ENCODE results near the gene OR8D1. TPM values are rescaled to one million over a fixed set of nuclear protein-coding genes. Genes with fewer than 3 reads are reported as not detected.
"Not testable (repeated sequence)": the region's sequence is repeated elsewhere in the genome, so short reads cannot be mapped to it uniquely, and the experiment has no call there.

The OR8D1 gene
- polyA plus RNA-seq, 4 donors: not detected

DNA sequence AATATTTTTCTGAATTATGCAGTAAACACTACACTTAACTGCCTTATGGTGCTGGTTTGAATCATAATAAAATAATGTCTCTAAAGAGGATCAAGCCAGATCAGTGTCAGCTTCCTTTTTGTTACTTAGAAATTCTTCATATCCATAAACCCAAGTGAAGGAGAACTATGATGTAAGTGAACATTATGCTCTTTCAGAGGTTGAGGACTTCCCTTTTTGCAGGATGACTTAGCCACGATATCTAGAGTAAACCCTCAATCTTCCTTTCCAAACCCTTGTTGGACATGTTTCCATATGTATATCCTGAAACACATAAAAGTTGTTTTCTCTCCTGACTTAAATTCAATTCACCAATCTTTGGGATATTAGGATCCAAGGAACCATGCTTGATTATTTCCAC is 19.1 kb downstream of the OR8D1 start:
- DNase-seq (ENCODE audit: low read depth in 4 of 4, low spot score in 3 of 4): no peak

DNA sequence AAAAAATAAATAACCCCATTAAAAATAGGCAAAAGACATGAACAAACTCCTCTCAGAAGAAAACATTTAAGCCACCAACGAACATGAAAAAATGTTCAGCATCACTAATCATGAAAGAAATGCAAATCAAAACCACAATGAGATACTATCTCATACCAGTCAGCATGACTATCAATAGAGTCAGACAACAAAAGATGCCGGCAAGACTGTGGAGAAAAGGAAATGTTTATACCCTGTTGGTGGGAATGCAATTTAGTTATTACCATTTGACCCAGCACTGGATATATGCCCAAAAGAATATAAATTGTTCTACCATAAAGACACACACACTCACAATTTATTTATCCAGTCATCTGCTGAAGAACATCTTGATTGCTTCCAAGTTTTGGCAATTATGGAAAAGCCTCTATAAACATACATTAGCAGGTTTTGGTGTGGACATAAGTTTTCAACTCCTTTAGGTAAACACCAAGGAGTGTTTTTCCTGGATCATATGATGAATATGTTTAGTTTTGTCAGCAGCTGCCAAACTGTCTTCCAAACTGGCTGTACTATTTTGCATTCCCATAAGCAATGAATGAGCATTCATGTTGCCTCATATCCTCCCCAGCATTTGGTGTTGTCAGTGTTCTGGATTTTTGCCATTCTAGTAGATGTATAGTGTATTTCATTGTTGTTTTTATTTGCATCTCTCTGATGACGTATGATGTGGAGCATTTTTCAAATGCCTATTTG is 28.0 kb downstream of the OR8D1 start:
- DNase-seq (ENCODE audit: low read depth in 4 of 4, low spot score in 3 of 4): no peak

DNA sequence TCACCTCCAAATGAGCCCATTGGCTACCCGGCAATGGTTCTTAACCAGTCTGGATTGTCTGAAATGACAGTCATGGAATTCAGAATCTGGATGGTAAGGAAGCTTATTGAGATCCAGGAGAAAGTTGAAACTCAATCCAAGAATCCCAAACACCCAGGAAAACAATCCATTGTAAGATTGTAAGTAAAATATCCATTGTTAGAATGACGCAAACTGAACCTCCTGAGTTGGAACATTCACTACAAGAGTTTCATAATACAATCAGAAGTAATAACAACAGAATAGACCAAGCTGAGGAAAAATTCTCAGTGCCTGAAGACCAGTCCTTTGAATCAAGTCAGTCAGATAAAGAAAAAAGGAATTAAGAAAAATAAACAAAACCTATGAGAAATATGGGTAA is 35.5 kb downstream of the OR8D1 start:
- DNase-seq (ENCODE audit: low read depth in 4 of 4, low spot score in 3 of 4): no peak

DNA sequence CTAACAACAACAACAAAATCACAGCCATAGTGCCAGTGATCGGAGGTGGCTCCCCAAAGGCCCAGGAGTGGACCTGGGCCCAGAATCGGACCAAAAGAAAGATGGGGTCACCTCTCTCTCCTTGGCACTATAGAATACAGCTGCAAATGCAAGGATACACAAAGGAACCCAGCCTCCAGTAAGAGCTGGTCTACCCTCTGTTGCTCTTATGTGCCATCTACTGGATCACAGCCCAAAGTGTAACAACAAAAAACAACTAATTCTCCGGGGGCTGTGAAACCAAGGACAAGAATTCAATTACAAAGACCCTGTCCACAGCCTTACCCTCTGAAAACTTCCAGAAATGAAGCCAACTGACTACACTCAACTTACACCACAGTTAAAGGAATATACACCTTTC is 35.9 kb downstream of the OR8D1 start:
- DNase-seq (ENCODE audit: low read depth in 4 of 4, low spot score in 3 of 4): no peak

DNA sequence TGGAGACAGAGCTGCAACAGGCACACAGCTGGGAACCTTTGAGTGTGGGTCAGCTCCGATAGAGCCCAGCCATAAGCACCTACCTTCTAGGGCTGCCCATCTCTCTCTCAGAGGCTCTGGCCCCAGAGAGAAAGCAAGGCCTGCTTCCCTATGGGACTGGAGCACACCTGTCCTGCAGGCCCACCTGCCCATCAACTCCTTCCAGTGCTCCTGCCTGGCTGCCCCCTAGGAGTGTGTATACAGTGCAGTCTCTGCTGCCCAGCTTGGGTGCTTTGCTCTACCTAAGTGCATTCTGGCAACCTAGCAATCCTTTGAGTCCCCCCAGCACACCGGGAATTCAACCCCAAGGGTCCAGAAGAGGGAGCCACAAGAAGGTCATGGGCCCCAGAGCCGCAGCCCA is 36.5 kb downstream of the OR8D1 start:
- no peak for DNase-seq (ENCODE audit: low read depth in 4 of 4, low spot score in 3 of 4)

DNA sequence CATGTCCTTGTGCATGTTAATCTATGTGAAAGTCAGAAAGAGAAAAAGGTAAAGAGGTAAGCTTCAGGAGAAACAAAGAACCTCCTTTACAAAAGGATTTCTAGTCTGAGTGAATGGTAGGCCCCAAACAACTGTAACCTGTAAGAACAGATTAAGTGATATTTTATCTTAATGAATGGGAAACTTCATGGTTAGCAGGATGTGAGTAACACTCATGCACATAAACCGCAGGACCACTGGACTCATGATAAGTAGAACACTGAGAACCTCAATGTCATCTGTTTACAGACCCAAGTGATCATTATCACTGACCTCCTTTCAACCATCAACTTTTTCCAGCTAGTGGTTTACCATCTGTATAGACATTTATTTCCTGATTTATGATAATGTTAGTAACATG is 37.7 kb downstream of the OR8D1 start:
- no peak for DNase-seq (ENCODE audit: low read depth in 4 of 4, low spot score in 3 of 4)

- no peak for DNase-seq (ENCODE audit: low read depth in 4 of 4, low spot score in 3 of 4)
Observed at GRCh38 chr11:124274000-124274399, 39.7 kb downstream of the OR8D1 start.

GRCh38 chr11:124270886-124271285 is 42.9 kb downstream of the OR8D1 start:
- not testable (repeated sequence) for DNase-seq (ENCODE audit: low read depth in 4 of 4, low spot score in 3 of 4)

DNA sequence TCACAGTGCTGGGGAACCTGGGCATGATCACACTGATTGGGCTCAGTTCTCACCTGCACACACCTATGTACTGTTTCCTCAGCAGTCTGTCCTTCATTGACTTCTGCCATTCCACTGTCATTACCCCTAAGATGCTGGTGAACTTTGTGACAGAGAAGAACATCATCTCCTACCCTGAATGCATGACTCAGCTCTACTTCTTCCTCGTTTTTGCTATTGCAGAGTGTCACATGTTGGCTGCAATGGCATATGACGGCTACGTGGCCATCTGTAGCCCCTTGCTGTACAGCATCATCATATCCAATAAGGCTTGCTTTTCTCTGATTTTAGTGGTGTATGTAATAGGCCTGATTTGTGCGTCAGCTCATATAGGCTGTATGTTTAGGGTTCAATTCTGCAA is 48.7 kb downstream of the OR8D1 start:
- DNase-seq (ENCODE audit: low read depth in 4 of 4, low spot score in 3 of 4): not testable (repeated sequence)

- no peak for DNase-seq (ENCODE audit: low read depth in 4 of 4, low spot score in 3 of 4)
Observed at GRCh38 chr11:124256076-124256475, 57.7 kb downstream of the OR8D1 start, which contains the start of gene OR8G5. Gene OR8G5 (plus strand): TSS chr11:124256376. CDS start chr11:124264932, 8,556 bp downstream.

Other genes with a start within 250 kb of the OR8D1 start
- 10 to 100 TPM; 12.8 to 16.8 (median 15.9) TPM for gene VWA5A, start 198.5 kb downstream of the OR8D1 start, polyA plus RNA-seq (ENCODE audit: insufficient read length in 4 of 4)
- gene OR10D3, start 130.6 kb downstream of the OR8D1 start, polyA plus RNA-seq (ENCODE audit: insufficient read length in 4 of 4): not detected
- gene OR8G1, start 72.9 kb downstream of the OR8D1 start, polyA plus RNA-seq (ENCODE audit: insufficient read length in 4 of 4): not detected
- gene OR8G5, start 57.6 kb downstream of the OR8D1 start, polyA plus RNA-seq (ENCODE audit: insufficient read length in 4 of 4): not detected
- gene OR8D2, start 6.2 kb upstream of the OR8D1 start, polyA plus RNA-seq (ENCODE audit: insufficient read length in 4 of 4): not detected
- gene OR8B2, start 70.5 kb upstream of the OR8D1 start, polyA plus RNA-seq (ENCODE audit: insufficient read length in 4 of 4): not detected
- not detected for gene OR8B3, start 85.1 kb upstream of the OR8D1 start, polyA plus RNA-seq (ENCODE audit: insufficient read length in 4 of 4)
- not detected for gene OR8B4, start 110.9 kb upstream of the OR8D1 start, polyA plus RNA-seq (ENCODE audit: insufficient read length in 4 of 4)
- not detected for gene OR8B8, start 131.7 kb upstream of the OR8D1 start, polyA plus RNA-seq (ENCODE audit: insufficient read length in 4 of 4)
- under 1 TPM in 1 of 4 donors, not detected in 3; 0.04 TPM for gene OR8B12, start 229.7 kb upstream of the OR8D1 start, polyA plus RNA-seq (ENCODE audit: insufficient read length in 4 of 4)

Data from right renal pelvis (tissue), 4 donors.